ENCODE results near the gene ARHGEF37.

The ARHGEF37 gene

DNA sequence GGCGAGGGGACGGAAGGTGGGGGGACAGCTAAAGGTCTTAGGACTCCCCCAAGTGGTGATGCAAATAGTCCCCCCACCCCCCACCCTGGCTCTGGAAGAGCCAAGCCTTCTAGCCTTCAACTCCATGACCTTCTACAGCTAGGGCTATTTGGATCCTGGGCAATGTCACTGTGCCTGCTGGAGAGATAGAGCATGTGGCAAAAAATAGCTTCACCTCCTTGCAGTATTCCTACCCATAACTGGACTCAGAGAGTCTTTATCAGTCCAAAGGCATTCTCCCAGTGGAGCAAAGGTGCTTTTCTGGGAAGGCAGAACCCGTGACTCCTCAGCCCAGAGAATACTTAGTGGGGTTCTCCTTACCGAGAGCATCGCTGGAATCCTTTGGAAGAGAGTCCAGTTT, 100.0 kb downstream of the ARHGEF37 start:
- no peak for DNase-seq

GRCh38 chr5:149681922-149682321, 100.6 kb downstream of the ARHGEF37 start:
- DNase-seq: no peak

DNA sequence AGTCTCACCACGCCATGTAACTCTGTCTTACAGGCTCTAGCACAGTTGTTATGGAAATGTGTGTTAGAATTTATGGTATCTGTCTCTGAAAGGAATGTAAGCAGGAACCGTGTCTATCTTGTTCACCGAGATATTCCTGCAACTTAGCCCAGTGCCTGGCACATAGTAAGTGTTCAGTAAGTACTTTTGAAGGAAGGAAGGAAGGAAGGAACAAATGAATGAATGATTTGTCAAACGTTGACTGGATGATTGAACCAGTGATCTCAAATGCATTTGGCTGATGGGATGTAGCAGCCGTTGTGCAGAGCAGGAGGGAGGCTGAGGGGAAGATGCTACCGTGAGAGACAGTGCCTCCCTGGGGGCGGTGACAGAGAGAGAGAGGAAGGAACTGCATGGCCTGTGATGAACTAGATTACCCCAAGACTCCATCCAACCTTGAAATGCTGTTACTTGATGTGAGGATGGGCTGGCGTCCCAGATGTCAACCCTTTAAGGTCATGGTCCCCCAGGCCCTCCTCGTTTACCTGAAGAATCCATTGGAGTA, 101.3 kb downstream of the ARHGEF37 start:
- DNase-seq: no peak

GRCh38 chr5:149683964-149684363, 102.7 kb downstream of the ARHGEF37 start:
- DNase-seq: no peak

DNA sequence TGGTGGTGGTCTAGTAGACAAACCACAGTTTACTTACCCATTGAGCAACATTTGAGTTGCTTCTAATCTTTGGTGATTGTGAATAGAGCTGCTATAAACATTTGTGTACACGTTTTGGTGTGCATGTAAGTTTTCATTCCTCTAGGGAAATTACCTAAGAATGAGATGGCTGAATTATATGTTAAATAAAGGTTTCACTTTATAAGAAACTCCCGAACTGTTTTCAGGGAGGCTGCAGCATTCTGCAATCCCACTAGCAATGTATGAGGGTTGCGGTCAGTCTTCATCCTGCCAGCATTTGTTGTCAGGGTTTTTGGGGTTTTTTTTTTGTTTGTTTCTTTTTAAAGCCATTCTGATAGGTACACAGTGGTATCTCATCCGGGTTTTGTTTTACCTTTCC, 103.1 kb downstream of the ARHGEF37 start:
- no peak for DNase-seq

Measured in DMS153 (cell line).